Mesenchymal stem cell (in vitro differentiated cells and primary cell): ENCODE measurements around the gene SEC22B.
A peak's percentile ranks its signal among the peaks of the same experiment; 100 is the strongest.
"Not testable (repeated sequence)": the region's sequence is repeated elsewhere in the genome, so short reads cannot be mapped to it uniquely, and the experiment has no call there.

Experiments
- DNase-seq: peaks from one replicate; pipeline ENCODE4 v3.0.0-alpha.2; 2013
- H2AFZ ChIP-seq: one replicate; pipeline ENCODE4 v1.6.1; 2013; ENCODE audit warnings: low read depth, mild to moderate bottlenecking, control low read depth, inconsistent platforms, low read length, moderate library complexity
- H2AK5ac ChIP-seq: 2 replicates; pipeline ENCODE4 v1.6.1; 2013; ENCODE audit warnings: low read length, moderate library complexity, mild to moderate bottlenecking, inconsistent platforms; ENCODE audit not compliant: severe bottlenecking
- H2BK120ac ChIP-seq: one replicate; pipeline ENCODE4 v1.6.1; 2013; ENCODE audit warnings: low read depth, mild to moderate bottlenecking, inconsistent platforms, low read length, moderate library complexity
- H2BK12ac ChIP-seq, 2 experiments: one replicate each; pipeline ENCODE4 v1.6.1; 2013; ENCODE audit warnings: inconsistent platforms in 2 of 2, low read length in 2 of 2, mild to moderate bottlenecking in 2 of 2, moderate library complexity in 2 of 2, control low read depth in 1 of 2
- H2BK15ac ChIP-seq: one replicate; pipeline ENCODE4 v1.6.1; 2013; ENCODE audit warnings: mild to moderate bottlenecking, low read depth, inconsistent platforms; ENCODE audit not compliant: poor library complexity, severe bottlenecking
- H2BK5ac ChIP-seq: 2 replicates; pipeline ENCODE4 v1.6.1; 2013; ENCODE audit warnings: low read depth, mild to moderate bottlenecking, low read length, control low read depth, inconsistent platforms; ENCODE audit not compliant: poor library complexity, severe bottlenecking
- H3K14ac ChIP-seq, 2 experiments: one replicate each; pipeline ENCODE4 v1.6.1; 2013; ENCODE audit warnings: inconsistent platforms in 2 of 2, low read length in 2 of 2, control low read depth in 1 of 2, mild to moderate bottlenecking in 1 of 2, moderate library complexity in 1 of 2
- H3K18ac ChIP-seq, 2 experiments: one replicate each; pipeline ENCODE4 v1.6.1; 2013; ENCODE audit warnings: inconsistent platforms in 2 of 2, low read length in 2 of 2, control low read depth in 1 of 2, low read depth in 1 of 2, mild to moderate bottlenecking in 1 of 2
- H3K23ac ChIP-seq, 2 experiments: one replicate each; pipeline ENCODE4 v1.6.1; 2013; ENCODE audit warnings: inconsistent platforms in 2 of 2, low read length in 2 of 2, mild to moderate bottlenecking in 2 of 2, moderate library complexity in 2 of 2, control low read depth in 1 of 2
- H3K27ac ChIP-seq: 2 replicates; pipeline ENCODE4 v1.5.1; 2013; ENCODE audit warnings: mild to moderate bottlenecking, moderate library complexity, low read length, control low read depth, inconsistent platforms; ENCODE audit not compliant: poor library complexity, severe bottlenecking
- H3K27me3 ChIP-seq, 2 experiments: 2 replicates each; pipeline versions ENCODE4 v1.6.1 to v1.7.0; 2013; ENCODE audit warnings: low read length in 2 of 2, mild to moderate bottlenecking in 2 of 2, moderate library complexity in 2 of 2, control low read depth in 1 of 2, inconsistent platforms in 1 of 2; ENCODE audit not compliant: control insufficient read depth in 1 of 2, insufficient read depth in 1 of 2
- H3K36me3 ChIP-seq, 2 experiments: 2 replicates each; pipeline versions ENCODE4 v1.6.1 to v1.7.0; 2013; ENCODE audit warnings: low read length in 2 of 2, control low read depth in 1 of 2, inconsistent platforms in 1 of 2, low read depth in 1 of 2, mild to moderate bottlenecking in 1 of 2; ENCODE audit not compliant: insufficient read depth in 2 of 2, control insufficient read depth in 1 of 2
- H3K4ac ChIP-seq, 2 experiments: one replicate each; pipeline ENCODE4 v1.6.1; 2013; ENCODE audit warnings: inconsistent platforms in 2 of 2, low read length in 2 of 2, mild to moderate bottlenecking in 2 of 2, moderate library complexity in 2 of 2, control low read depth in 1 of 2, low read depth in 1 of 2
- H3K4me1 ChIP-seq: 2 replicates; pipeline ENCODE4 v1.6.1; 2013; ENCODE audit warnings: low read depth, low read length, control low read depth; ENCODE audit not compliant: control insufficient read depth, insufficient read depth
- H3K4me2 ChIP-seq: 2 replicates; pipeline ENCODE4 v1.6.1; 2013; ENCODE audit warnings: low read length, mild to moderate bottlenecking, inconsistent platforms; ENCODE audit not compliant: poor library complexity, severe bottlenecking
- H3K4me3 ChIP-seq, 2 experiments: 2 replicates each; pipeline versions ENCODE4 v1.5.1 to v1.7.0; 2013; ENCODE audit warnings: low read length in 2 of 2, mild to moderate bottlenecking in 2 of 2, control low read depth in 1 of 2, low read depth in 1 of 2; ENCODE audit not compliant: insufficient read depth in 1 of 2
- H3K79me1 ChIP-seq: replicated peaks from 2 replicates; pipeline ENCODE4 v1.6.1; 2013; ENCODE audit warnings: mild to moderate bottlenecking, control low read depth, low read length, inconsistent platforms; ENCODE audit not compliant: poor library complexity, severe bottlenecking
- H3K9ac ChIP-seq: 2 replicates; pipeline ENCODE4 v1.7.0; 2013; ENCODE audit warnings: mild to moderate bottlenecking, low read length, moderate library complexity
- H3K9me3 ChIP-seq: 2 replicates; pipeline ENCODE4 v1.7.0; 2013; ENCODE audit warnings: mild to moderate bottlenecking, low read length; ENCODE audit not compliant: control insufficient read depth
- H4K8ac ChIP-seq: one replicate; pipeline ENCODE4 v1.6.1; 2013; ENCODE audit warnings: inconsistent platforms, mild to moderate bottlenecking, low read length, moderate library complexity
- H4K91ac ChIP-seq: one replicate; pipeline ENCODE4 v1.6.1; 2013; ENCODE audit warnings: mild to moderate bottlenecking, low read length, inconsistent platforms
- WGBS: methylation state at CpG from one replicate; pipeline ENCODE4 v1.1.7; 2013; ENCODE audit warnings: mixed read lengths; 5-methylcytosine and 5-hydroxymethylcytosine counted together

Gene SEC22B

DNA sequence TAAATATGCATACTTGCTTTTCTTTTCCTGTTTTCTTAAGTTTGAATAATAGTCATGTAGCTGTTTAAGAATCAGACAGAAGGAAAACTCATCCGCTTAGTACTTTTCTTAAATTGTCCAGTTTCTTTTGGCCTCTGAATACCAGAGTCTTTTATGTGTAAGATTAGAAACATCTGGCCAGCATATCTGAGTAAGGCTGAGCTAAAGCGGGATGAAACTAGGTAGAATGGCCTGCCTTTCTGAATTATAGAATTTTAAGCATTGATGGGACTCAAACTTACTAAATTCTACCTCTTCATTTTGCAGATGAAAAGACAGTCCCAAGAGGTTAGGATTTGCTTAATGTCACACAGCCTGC, 43.9 kb downstream of the SEC22B start:
- H3K27ac ChIP-seq, H3K4me2 ChIP-seq, H2BK12ac ChIP-seq, H2AK5ac ChIP-seq, H3K14ac ChIP-seq, H2BK120ac ChIP-seq, H4K91ac ChIP-seq, H3K9me3 ChIP-seq, H3K79me1 ChIP-seq, H3K4me3 ChIP-seq, H2AFZ ChIP-seq, H3K23ac ChIP-seq, H4K8ac ChIP-seq, H2BK5ac ChIP-seq, H3K4me1 ChIP-seq, H2BK15ac ChIP-seq, DNase-seq, H3K27me3 ChIP-seq, H3K4ac ChIP-seq, H3K18ac ChIP-seq, H3K36me3 ChIP-seq: not testable (repeated sequence)
- H3K9ac ChIP-seq = peak overlapping the region; percentile 78
- WGBS = no CpG with 5 or more reads among the region's 2 CpGs

DNA sequence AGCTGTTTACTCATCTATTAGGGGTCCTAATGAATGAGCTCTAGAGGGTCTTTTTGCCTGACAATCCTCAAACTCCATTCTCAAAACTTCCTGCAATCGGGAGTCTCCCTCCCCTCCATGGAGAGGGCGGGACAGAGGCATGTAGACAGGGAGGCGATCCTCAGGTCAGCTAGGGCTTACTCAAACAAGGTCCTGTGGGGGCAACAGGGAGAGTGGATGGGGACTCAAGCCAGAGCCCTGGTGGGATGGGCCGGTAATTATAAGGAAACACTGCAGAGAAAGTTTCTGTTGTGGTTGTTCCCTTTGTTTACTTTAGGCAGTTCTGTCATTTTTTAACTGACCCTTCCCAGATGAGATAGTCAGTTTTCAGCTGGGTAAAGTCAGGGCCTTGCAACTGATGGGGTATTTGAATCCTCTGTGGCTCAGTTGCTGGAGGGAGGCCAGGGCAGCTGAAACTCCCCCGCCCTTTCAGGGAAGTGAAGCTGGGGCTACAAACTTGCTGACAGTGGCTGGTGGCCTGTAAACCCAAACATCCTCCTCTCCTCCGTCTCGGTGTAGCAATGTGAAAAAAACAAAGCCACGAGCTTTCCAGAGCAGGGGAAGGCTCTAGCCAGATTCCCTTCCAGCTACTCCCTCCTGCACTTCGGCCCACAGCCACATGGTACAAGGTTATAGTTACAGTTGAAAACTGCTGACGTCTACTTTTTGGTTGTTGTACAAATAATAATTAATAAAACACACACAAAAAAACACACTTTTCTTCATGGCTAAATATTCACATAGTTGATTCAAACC, 44.5 kb downstream of the SEC22B start:
- H4K91ac ChIP-seq, H4K8ac ChIP-seq, H3K23ac ChIP-seq, H3K9me3 ChIP-seq, H3K4me3 ChIP-seq, H2BK12ac ChIP-seq, H3K79me1 ChIP-seq, H3K36me3 ChIP-seq, H2BK5ac ChIP-seq, H2AFZ ChIP-seq, H2BK15ac ChIP-seq, H3K4me2 ChIP-seq, H3K4me1 ChIP-seq, H3K4ac ChIP-seq, H2BK120ac ChIP-seq, H3K14ac ChIP-seq, H3K27me3 ChIP-seq, H2AK5ac ChIP-seq, H3K18ac ChIP-seq: not testable (repeated sequence)
- H3K9ac ChIP-seq = peak overlapping the region; percentile 78
- H3K27ac ChIP-seq = peak overlapping the region; percentile 60
- DNase-seq = peak; percentile 80
- WGBS = no CpG with 5 or more reads among the region's 10 CpGs

DNA sequence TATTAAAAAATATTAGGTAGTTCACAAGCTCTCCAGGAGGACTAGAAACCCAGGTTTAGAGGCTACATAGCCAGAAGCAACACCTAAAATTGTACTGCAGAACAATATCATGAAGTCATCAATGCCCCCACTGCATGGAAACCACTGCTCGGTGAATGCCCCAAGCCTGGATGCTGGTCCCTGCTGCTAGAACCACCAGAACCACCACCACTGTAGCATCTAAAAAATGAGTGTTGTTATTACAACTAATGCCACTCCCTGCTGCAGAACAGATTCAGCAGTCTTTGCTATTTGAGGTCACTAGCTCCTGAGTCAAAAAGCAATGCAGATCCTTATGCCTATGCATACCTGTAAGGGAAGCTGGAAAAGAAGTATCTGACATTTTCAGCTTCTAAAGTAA, 48.4 kb downstream of the SEC22B start:
- H4K91ac ChIP-seq, H3K79me1 ChIP-seq, H3K23ac ChIP-seq, H3K9me3 ChIP-seq, H3K14ac ChIP-seq, H2BK15ac ChIP-seq, DNase-seq, H4K8ac ChIP-seq, H3K18ac ChIP-seq, H3K4ac ChIP-seq, H2AK5ac ChIP-seq, H2BK120ac ChIP-seq, H3K27me3 ChIP-seq, H3K4me1 ChIP-seq, H3K4me3 ChIP-seq, H2AFZ ChIP-seq, H3K36me3 ChIP-seq, H2BK5ac ChIP-seq, H3K4me2 ChIP-seq, H3K27ac ChIP-seq, H3K9ac ChIP-seq, H2BK12ac ChIP-seq: not testable (repeated sequence)
- no CpG with 5 or more reads among the region's 1 CpG for WGBS

DNA sequence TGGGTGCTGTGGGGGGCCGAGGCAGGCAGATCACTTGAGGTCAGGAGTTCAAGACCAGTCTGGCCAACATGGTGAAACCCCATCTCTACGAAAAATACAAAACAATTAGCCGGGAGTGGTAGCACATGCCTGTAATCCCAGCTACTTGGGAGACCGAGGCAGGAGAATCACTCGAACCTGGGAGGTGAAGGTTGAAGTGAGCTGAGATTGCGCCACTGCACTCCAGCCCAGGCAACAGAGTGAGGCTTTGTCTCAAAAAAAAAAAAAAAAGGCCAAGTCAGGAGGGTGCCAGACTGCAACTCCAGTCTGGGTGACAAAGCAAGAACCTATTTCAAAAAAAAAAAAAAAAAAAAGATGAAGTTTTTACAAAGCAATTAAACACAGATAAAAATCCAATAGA, 50.1 kb downstream of the SEC22B start:
- H2BK12ac ChIP-seq, H4K8ac ChIP-seq, H4K91ac ChIP-seq, H3K14ac ChIP-seq, H3K18ac ChIP-seq, H2BK120ac ChIP-seq, H3K4me1 ChIP-seq, H3K4ac ChIP-seq, H3K27ac ChIP-seq, H2BK5ac ChIP-seq, H3K36me3 ChIP-seq, DNase-seq, H3K23ac ChIP-seq, H3K79me1 ChIP-seq, H3K9me3 ChIP-seq, H2AFZ ChIP-seq, H2BK15ac ChIP-seq, H3K4me3 ChIP-seq, H3K4me2 ChIP-seq, H2AK5ac ChIP-seq, H3K27me3 ChIP-seq, H3K9ac ChIP-seq: not testable (repeated sequence)
- WGBS = no CpG with 5 or more reads among the region's 6 CpGs
